Measurements from ENCODE around the gene CHRNA4. TPM values are rescaled to one million over a fixed set of nuclear protein-coding genes. Genes with fewer than 3 reads are reported as not detected.

CHRNA4 gene
- polyA plus RNA-seq, 1 of the 3 experiments (the other 2 are of a cell fraction), result not detected

DNA sequence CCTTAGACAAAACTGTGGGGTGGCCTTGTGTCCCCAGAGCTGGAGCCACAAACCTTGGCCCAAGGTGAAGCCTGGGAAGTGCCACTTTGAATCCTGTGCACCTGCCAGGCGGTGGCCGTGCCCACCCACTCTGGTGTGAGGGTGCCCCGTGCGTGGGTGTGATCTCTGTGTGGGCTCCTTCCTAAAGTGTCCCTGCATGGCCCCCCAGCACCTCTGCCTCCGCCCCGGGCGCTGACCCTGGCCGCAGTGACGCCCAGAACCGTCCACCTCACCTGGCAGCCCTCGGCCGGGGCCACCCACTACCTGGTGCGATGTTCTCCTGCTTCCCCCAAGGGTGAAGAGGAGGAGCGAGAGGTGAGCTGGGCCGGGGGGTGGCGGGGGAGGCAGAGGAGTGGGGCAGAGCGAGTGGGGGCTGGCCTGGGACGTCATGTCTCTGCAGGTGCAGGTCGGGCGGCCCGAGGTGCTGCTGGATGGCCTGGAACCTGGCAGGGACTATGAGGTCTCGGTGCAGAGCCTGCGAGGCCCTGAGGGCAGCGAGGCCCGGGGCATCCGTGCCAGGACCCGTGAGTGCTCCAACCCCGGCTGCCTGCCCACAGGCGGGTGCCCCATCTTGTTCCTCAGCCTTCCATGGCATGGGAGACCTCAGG, 49.8 kb downstream of the CHRNA4 start:
- WGBS (ENCODE audit: low lambda C conversion rate), result 81% methylated on average over 5 of the region's 29 CpGs

More for the DNA sequence above, 49.8 kb downstream of the CHRNA4 start:
- no peak overlapping the region for H2AFZ ChIP-seq (ENCODE audit: low read depth)
- no peaks in the 10 kb centered on the region for H4K20me1 ChIP-seq (ENCODE audit: insufficient read depth)
- no peaks in the 10 kb centered on the region for H3F3A ChIP-seq (replicated peaks; ENCODE audit: insufficient read depth)
- ChIA-PET POLR2A (no interaction called here), CTCF (interaction anchor here (1.3 to 10.4 kb wide), 10 partner anchors 8 to 339 kb away, joined by 3 to 460 read pairs (median 30); partner anchors contain the start of gene COL20A1)
- H3K4me3 ChIP-seq (ENCODE audit: low read depth in 2 of 2, low read length in 1 of 2), result no peak overlapping the region
- no peak for DNase-seq
- no peak overlapping the region for H3K27ac ChIP-seq (ENCODE audit: low read depth in 2 of 2, low read length in 1 of 2)
- H3K79me2 ChIP-seq (ENCODE audit: insufficient read depth), result no peaks in the 10 kb centered on the region
- H3K36me3 ChIP-seq (replicated peaks in 1 of 2; ENCODE audit: control insufficient read depth in 1 of 2, insufficient read depth in 2 of 2, low read length in 1 of 2), result no peaks in the 10 kb centered on the region
- no peak overlapping the region for H3K9ac ChIP-seq
- TF ChIP-seq RAD21 (IDR thresholded peaks at IDR 0.05; ENCODE audit: low read length), result no peak
- no peak for TF ChIP-seq FOXJ3 (CRISPR knock-in tag; IDR thresholded peaks at IDR 0.05)
- no peak for TF ChIP-seq YY1 (IDR thresholded peaks at IDR 0.05; ENCODE audit: low read depth)
- TF ChIP-seq POLR2AphosphoS5 (IDR thresholded peaks at IDR 0.05; ENCODE audit: low read depth, low read length), result no peak
- no peak for TF ChIP-seq ZBTB33 (IDR thresholded peaks at IDR 0.05; ENCODE audit: borderline replicate concordance, low read depth)
- TF ChIP-seq, protein P1, sequence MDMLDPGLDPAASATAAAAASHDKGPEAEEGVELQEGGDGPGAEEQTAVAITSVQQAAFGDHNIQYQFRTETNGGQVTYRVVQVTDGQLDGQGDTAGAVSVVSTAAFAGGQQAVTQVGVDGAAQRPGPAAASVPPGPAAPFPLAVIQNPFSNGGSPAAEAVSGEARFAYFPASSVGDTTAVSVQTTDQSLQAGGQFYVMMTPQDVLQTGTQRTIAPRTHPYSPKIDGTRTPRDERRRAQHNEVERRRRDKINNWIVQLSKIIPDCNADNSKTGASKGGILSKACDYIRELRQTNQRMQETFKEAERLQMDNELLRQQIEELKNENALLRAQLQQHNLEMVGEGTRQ (IDR thresholded peaks at IDR 0.05; ENCODE audit: borderline replicate concordance, low read depth, low read length), result no peak
- TF ChIP-seq USF1 (IDR thresholded peaks at IDR 0.05; ENCODE audit: borderline replicate concordance, low read depth), result no peak
- no peak for TF ChIP-seq NRF1 (IDR thresholded peaks at IDR 0.05; ENCODE audit: low read depth, low read length)
- no peak for TF ChIP-seq SIN3A (IDR thresholded peaks at IDR 0.05; ENCODE audit: borderline replicate concordance, low read depth, low read length)
- no peak for TF ChIP-seq MEF2A (IDR thresholded peaks at IDR 0.05; ENCODE audit: borderline replicate concordance, low read depth)
- TF ChIP-seq, protein P2, sequence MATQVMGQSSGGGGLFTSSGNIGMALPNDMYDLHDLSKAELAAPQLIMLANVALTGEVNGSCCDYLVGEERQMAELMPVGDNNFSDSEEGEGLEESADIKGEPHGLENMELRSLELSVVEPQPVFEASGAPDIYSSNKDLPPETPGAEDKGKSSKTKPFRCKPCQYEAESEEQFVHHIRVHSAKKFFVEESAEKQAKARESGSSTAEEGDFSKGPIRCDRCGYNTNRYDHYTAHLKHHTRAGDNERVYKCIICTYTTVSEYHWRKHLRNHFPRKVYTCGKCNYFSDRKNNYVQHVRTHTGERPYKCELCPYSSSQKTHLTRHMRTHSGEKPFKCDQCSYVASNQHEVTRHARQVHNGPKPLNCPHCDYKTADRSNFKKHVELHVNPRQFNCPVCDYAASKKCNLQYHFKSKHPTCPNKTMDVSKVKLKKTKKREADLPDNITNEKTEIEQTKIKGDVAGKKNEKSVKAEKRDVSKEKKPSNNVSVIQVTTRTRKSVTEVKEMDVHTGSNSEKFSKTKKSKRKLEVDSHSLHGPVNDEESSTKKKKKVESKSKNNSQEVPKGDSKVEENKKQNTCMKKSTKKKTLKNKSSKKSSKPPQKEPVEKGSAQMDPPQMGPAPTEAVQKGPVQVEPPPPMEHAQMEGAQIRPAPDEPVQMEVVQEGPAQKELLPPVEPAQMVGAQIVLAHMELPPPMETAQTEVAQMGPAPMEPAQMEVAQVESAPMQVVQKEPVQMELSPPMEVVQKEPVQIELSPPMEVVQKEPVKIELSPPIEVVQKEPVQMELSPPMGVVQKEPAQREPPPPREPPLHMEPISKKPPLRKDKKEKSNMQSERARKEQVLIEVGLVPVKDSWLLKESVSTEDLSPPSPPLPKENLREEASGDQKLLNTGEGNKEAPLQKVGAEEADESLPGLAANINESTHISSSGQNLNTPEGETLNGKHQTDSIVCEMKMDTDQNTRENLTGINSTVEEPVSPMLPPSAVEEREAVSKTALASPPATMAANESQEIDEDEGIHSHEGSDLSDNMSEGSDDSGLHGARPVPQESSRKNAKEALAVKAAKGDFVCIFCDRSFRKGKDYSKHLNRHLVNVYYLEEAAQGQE (IDR thresholded peaks at IDR 0.05; ENCODE audit: low read depth, low read length), result no peak
- H3K4me1 ChIP-seq (ENCODE audit: control insufficient read depth in 1 of 2, insufficient read depth in 2 of 2, low read depth in 1 of 2, low read length in 1 of 2), result peaks cover 0 to 5% of the 10 kb centered on the region in 2 experiments; a peak in 1 of 4 replicates
- no peaks in the 10 kb centered on the region for H3K9me3 ChIP-seq
- H3K4me2 ChIP-seq, result no peak overlapping the region
- no peaks in the 10 kb centered on the region for H3K9me2 ChIP-seq
- H3K27me3 ChIP-seq (ENCODE audit: insufficient read depth), result no peaks in the 10 kb centered on the region

Measured in SK-N-SH (cell line).